ENCODE data around the gene FRMD3.

The FRMD3 gene

DNA sequence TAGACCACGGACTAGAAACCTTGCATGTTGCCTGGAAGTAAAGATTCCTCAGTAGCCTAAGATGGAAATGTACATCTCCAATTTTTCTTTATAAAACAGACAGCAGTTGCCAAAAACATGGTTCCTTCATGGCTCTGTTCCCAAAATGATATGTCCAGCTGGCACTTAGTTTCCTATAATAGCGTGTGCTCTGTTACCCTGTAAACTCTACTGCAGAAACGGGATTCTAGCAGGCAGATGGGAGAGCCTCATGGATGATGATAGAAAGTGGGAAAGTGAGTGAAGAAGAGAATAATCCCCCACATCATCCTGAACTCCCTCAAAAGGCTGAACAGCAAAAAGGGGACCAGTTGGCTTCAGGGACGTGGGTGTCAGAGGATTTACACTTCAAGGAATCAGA, 118.2 kb downstream of the FRMD3 start:
- no peak overlapping the region for H3K4me3 ChIP-seq (ENCODE audit: low read depth, low read length)
- TF ChIP-seq, protein P1, sequence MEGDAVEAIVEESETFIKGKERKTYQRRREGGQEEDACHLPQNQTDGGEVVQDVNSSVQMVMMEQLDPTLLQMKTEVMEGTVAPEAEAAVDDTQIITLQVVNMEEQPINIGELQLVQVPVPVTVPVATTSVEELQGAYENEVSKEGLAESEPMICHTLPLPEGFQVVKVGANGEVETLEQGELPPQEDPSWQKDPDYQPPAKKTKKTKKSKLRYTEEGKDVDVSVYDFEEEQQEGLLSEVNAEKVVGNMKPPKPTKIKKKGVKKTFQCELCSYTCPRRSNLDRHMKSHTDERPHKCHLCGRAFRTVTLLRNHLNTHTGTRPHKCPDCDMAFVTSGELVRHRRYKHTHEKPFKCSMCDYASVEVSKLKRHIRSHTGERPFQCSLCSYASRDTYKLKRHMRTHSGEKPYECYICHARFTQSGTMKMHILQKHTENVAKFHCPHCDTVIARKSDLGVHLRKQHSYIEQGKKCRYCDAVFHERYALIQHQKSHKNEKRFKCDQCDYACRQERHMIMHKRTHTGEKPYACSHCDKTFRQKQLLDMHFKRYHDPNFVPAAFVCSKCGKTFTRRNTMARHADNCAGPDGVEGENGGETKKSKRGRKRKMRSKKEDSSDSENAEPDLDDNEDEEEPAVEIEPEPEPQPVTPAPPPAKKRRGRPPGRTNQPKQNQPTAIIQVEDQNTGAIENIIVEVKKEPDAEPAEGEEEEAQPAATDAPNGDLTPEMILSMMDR (IDR thresholded peaks at IDR 0.05; ENCODE audit: low read depth, low read length, missing control alignments): no peak
- DNase-seq (ENCODE audit: low read depth): no peak

DNA sequence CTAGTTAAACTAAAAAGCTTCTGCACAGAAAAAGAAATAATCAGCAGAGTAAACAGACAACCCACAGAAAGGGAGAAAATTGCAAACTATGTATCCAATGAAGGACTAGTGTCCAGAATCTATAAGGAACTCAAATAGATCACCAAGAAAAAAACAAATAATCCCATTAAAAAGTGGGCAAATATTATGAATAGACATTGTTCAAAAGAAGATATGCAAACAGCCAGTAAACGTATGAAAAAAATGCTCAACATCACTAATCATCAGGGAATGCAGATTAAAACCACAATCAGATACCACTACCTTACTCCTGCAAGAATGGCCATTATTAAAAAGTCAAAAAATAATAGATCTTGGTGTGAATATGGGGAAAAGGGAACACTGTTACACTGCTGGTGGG, 119.9 kb downstream of the FRMD3 start:
- DNase-seq (ENCODE audit: low read depth): no peak
- TF ChIP-seq, protein P1 (IDR thresholded peaks at IDR 0.05; ENCODE audit: low read depth, low read length, missing control alignments): no peak
- no peak overlapping the region for H3K4me3 ChIP-seq (ENCODE audit: low read depth, low read length)

DNA sequence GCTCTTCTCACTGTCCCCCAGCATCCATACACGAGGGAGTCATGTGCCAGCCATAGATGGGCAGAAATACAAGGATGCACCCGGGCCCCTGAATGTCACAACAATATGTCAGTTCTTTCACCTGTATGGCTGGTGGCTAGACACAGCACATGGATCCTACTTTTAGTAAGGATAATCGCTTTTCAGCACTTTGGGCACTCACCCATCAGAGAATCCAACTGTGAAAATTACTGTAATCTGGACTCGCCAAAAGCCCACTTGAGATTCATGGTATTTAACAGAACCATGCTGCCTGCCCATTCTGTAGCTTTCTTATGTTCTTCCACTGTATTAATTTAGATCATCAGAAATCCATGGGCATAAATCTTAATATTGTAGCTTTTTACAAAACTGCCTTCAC, 124.8 kb downstream of the FRMD3 start:
- TF ChIP-seq, protein P1 (IDR thresholded peaks at IDR 0.05; ENCODE audit: low read depth, low read length, missing control alignments): no peak
- no peak overlapping the region for H3K4me3 ChIP-seq (ENCODE audit: low read depth, low read length)
- no peak for DNase-seq (ENCODE audit: low read depth)

DNA sequence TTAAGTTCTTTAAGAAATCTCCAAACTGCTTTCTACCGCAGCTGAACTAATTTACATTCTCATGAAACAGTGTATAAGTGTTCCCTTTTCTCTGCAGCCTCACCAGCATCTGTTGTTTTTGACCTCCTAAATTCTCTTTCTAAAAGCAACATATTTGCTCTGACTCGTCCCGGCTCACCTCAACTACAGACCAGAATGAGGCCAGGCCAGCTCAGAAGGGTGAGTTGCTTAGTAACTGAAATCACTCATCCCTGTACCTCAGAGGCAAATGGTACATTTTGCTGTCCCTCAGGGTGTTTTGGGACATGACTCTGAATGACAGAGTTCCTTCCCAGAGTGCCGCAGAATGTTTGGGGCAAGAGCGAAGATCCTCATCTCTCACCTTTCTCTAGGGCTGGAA, 127.5 kb downstream of the FRMD3 start:
- DNase-seq (ENCODE audit: low read depth): no peak
- no peak overlapping the region for H3K4me3 ChIP-seq (ENCODE audit: low read depth, low read length)
- TF ChIP-seq, protein P1 (IDR thresholded peaks at IDR 0.05; ENCODE audit: low read depth, low read length, missing control alignments): no peak

DNA sequence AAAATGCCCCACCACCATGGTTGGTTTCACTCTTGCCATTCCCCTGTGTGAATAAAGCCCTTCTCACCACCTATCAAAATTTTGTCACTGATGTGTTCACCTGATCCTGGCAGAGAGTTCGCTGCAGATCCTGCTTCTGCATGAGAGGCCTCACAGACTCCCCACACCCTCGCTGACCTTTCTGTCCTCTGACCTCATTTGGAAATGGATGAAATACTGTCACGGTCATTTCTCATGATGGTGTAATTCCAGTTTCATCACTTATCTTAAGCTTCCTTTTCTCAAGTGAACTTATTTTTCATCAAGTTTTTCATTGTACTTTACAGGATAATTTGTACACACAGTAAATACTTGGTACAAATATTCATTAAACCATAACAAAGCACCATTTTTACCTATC, 131.3 kb downstream of the FRMD3 start:
- H3K4me3 ChIP-seq (ENCODE audit: low read depth, low read length): no peak overlapping the region
- DNase-seq (ENCODE audit: low read depth): no peak
- TF ChIP-seq, protein P1 (IDR thresholded peaks at IDR 0.05; ENCODE audit: low read depth, low read length, missing control alignments): no peak

DNA sequence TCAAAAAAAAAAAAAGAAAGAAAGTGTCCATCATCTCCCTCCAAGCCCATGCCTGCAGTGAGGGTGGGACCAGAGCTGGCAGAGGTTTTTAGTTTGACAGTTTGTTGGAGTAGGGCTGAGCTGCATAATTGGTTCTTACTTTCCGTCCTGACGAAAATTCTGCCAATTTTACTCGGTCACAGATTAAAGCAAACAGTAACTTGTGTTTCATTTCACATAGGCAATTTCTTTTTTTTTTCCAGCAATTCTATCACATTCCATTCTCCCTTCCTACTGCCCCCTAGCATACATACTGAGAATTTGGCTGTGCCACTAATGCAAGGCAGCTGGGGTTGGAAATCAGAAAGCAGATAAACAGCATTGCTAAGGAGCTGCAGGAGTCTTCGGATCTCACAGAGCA, 132.4 kb downstream of the FRMD3 start:
- TF ChIP-seq, protein P1 (IDR thresholded peaks at IDR 0.05; ENCODE audit: low read depth, low read length, missing control alignments): no peak
- DNase-seq (ENCODE audit: low read depth): no peak
- H3K4me3 ChIP-seq (ENCODE audit: low read depth, low read length): no peak overlapping the region

DNA sequence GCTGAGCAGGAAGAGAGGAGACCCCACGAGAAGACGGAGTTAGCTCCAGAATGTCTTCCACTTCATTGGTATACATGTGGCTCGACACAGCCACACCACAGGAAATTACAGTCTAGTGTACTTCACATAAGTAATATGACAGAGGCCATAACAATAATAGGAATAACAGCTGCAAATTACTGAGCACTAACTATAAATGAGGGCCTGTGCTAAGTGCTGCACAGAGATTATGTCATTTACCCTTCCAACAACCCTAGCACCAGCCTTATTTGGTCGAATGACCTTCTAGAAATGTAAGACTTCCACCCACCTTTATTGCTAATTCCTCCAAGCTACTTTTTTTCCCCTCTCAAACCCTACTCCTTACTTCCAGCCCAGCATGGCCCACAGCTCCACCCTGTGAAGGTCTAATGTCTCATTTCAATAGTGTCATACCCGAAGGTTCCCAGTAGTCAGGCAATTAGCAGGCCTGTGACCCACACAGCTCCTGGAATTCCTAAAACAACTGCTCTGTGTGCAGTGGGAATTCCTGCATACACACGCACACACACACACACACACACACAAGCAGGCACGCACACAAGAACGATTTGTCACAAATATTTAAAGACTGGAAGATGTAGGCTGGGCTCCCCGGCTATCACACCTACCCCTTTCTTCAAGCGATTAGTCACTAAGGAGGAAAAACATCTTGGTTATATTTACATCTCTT, 134.5 kb downstream of the FRMD3 start:
- DNase-seq (ENCODE audit: low read depth): no peak
- H3K4me3 ChIP-seq (ENCODE audit: low read depth, low read length): no peak overlapping the region
- TF ChIP-seq, protein P1 (IDR thresholded peaks at IDR 0.05; ENCODE audit: low read depth, low read length, missing control alignments): no peak

Measured in GM12864 (cell line).